ENCODE data around the gene HS3ST5.
"Not testable (repeated sequence)": the region's sequence is repeated elsewhere in the genome, so short reads cannot be mapped to it uniquely, and the experiment has no call there.

Gene HS3ST5

GRCh38 chr6:114327074-114327473, 15.7 kb downstream of the HS3ST5 start:
- DNase-seq: no peak

GRCh38 chr6:114323784-114324183, 19.0 kb downstream of the HS3ST5 start:
- no peak for DNase-seq

- no peak for DNase-seq
Observed at GRCh38 chr6:114319749-114320148, 23.1 kb downstream of the HS3ST5 start.

GRCh38 chr6:114315831-114316595, 26.8 kb downstream of the HS3ST5 start:
- no peak for DNase-seq

GRCh38 chr6:114313816-114314215, 29.0 kb downstream of the HS3ST5 start:
- not testable (repeated sequence) for DNase-seq

- DNase-seq: no peak
Observed at GRCh38 chr6:114312931-114313330, 29.9 kb downstream of the HS3ST5 start.

- DNase-seq: no peak
Observed at GRCh38 chr6:114310053-114310452, 32.8 kb downstream of the HS3ST5 start.

GRCh38 chr6:114304304-114304887, 38.4 kb downstream of the HS3ST5 start:
- DNase-seq: no peak

- DNase-seq: no peak
Observed at GRCh38 chr6:114301596-114302219, 41.1 kb downstream of the HS3ST5 start.

GRCh38 chr6:114297135-114297534, 45.7 kb downstream of the HS3ST5 start:
- DNase-seq: no peak

- no peak for DNase-seq
Observed at GRCh38 chr6:114292431-114292830, 50.4 kb downstream of the HS3ST5 start.

GRCh38 chr6:114291428-114291827, 51.4 kb downstream of the HS3ST5 start:
- DNase-seq: no peak

GRCh38 chr6:114290864-114291263, 52.0 kb downstream of the HS3ST5 start:
- DNase-seq: no peak

- DNase-seq: no peak
Observed at GRCh38 chr6:114288701-114289495, 53.9 kb downstream of the HS3ST5 start.

- no peak for DNase-seq
Observed at GRCh38 chr6:114287461-114287860, 55.4 kb downstream of the HS3ST5 start.

- DNase-seq: no peak
Observed at GRCh38 chr6:114286211-114286610, 56.6 kb downstream of the HS3ST5 start.

- DNase-seq: no peak
Observed at GRCh38 chr6:114284281-114284680, 58.5 kb downstream of the HS3ST5 start.

- no peak for DNase-seq
Observed at GRCh38 chr6:114282292-114282691, 60.5 kb downstream of the HS3ST5 start.

- DNase-seq: no peak
Observed at GRCh38 chr6:114281496-114281895, 61.3 kb downstream of the HS3ST5 start.

GRCh38 chr6:114280239-114280982, 62.4 kb downstream of the HS3ST5 start:
- no peak for DNase-seq

GRCh38 chr6:114277220-114277619, 65.6 kb downstream of the HS3ST5 start:
- DNase-seq: no peak

- no peak for DNase-seq
Observed at GRCh38 chr6:114276783-114277182, 66.0 kb downstream of the HS3ST5 start.

- DNase-seq: no peak
Observed at GRCh38 chr6:114274836-114275235, 68.0 kb downstream of the HS3ST5 start.
